Frontal cortex (tissue), 4 donors: ENCODE data around the gene ANKRD52. TPM values are rescaled to one million over a fixed set of nuclear protein-coding genes. Genes with fewer than 3 reads are reported as not detected.
"Not testable (repeated sequence)": the region's sequence is repeated elsewhere in the genome, so short reads cannot be mapped to it uniquely, and the experiment has no call there.

Experiments used
- DNase-seq, 2 donors: peaks; one replicate each; pipeline ENCODE4 v3.0.0; 2012; ENCODE audit warnings: low spot score in 2 of 2
- FAIRE-seq: peaks from 2 replicates; lab custom pipeline; 2012; peaks lifted over from hg19 to GRCh38; lab: Jason Lieb, UNC
- total RNA-seq: library from RNA; depleted of rRNA; stranded (reverse); fragments of >200 nt; gene quantifications from one replicate; pipeline ENCODE4 v1.2.3, GENCODE V29; 2014
- donor health status: control.
- donor health status: control.
- donor health status: control.

The ANKRD52 gene
- total RNA-seq, 1 donor from 2014 or later: 10.2 TPM

DNA sequence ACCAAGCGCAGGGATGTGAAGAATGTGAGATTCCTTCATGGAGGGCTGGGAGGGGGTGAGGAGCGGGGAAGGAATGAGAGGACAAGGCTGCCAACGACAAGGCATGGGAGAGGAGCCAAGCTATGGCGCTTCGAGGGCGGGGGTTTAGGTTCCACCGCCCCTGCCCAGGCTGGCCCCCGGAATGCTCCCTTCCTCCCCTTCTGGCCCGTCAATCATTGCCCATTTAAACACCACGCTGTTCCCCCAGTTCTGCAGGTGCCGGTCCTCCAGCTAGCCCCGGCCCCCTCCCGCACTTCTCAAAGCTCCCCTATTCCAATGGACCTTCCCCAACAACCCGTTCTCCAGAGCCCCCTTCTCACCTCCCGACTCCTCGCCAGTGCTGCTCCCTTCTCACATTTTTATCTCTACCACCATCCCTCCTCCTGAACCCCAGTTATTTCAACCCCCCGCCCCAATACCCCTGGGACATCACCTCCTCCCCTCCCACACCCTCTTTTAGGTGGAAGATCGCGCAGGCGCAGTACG is 36.9 kb downstream of the ANKRD52 start:
- FAIRE-seq (no peak), DNase-seq (peak; percentile 39 to 71)

- DNase-seq (no peak), FAIRE-seq (no peak)
These were observed 37.5 kb downstream of the ANKRD52 start for GRCh38 chr12:56220611-56221231.

- FAIRE-seq (no peak), DNase-seq (no peak)
These were observed 38.3 kb downstream of the ANKRD52 start for GRCh38 chr12:56219840-56220239.

DNA sequence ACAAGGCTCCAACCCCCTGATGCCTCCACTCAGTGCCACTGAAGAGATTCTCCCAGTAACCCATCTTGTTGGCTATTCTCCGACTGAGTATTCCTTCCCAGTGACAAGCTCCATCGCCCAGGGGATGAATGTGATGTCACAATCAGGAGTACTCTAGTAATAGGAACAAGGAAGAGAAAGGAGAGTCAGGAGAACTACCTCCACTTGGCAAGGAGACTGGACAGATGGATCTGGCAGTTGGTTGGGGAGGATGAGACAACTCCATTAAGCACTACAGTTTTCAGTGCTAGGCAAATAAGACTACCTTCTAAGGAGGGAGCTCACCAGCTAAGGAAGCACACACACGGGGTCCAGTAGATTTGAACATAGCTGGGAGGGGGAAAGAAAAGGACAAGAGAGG is 41.7 kb downstream of the ANKRD52 start:
- FAIRE-seq (no peak), DNase-seq (no peak)

DNA sequence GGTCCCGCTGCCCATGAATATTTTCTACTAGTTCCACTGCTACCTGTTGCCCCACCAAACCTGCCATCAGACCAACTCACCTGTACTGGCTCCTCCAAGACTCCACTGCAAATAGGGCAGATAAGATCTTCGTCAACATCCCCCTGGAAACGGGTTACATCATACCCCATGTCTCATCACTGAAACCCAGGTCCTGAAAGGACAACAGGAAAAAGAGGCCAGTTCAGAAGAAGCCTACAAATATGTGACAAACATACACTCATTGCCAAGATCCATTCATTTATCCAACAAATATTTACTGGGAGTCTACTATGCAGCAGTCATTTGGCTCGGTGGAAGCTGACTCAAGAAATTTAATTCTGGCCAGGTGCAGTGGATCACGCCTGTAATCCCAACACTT is 44.3 kb downstream of the ANKRD52 start:
- FAIRE-seq (no peak), DNase-seq (no peak)

DNA sequence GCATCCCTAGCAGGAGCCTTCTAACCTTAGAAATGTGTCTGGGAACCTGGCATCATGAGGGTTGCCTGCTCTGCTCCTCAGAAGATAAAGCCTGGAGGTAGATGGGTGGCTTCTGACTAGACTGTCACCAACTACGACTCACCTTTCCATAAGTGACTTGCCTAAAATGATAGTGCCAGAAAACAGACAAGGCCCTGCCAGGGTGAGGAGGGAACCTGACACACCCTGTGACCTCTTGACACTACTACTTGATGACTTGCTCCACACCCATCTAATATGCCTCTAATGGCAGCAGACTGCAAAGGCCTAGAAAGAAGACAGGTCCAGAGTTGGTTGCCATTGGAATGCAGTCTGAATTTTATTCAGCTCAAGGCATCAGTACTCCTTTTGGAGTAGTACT is 45.8 kb downstream of the ANKRD52 start:
- FAIRE-seq (no peak), DNase-seq (no peak)

GRCh38 chr12:56208006-56208405 is 50.2 kb downstream of the ANKRD52 start:
- FAIRE-seq (no peak), DNase-seq (no peak)

GRCh38 chr12:56206452-56207166 is 51.6 kb downstream of the ANKRD52 start:
- FAIRE-seq (no peak), DNase-seq (peak in 1 of 2 donors; percentile 42)

DNA sequence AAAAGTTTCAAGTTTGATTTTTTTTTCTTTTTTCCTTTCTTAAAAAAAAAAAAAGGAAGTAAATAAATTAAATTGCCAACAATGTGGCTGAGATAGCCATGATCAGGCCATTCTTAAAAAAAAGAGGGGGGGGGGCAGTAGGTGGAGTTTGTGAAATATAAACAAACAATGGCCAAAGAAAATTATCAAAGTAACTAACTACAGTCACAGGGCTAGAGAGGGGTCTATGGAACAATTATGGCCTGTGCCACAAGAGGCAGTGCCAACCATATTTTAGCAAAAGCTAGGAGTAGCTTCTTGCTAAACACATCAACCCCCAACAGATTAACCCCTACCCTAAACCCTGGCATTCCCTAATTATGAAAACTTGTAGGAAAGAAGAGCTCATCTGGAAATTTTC is 52.7 kb downstream of the ANKRD52 start:
- DNase-seq (no peak), FAIRE-seq (no peak)

DNA sequence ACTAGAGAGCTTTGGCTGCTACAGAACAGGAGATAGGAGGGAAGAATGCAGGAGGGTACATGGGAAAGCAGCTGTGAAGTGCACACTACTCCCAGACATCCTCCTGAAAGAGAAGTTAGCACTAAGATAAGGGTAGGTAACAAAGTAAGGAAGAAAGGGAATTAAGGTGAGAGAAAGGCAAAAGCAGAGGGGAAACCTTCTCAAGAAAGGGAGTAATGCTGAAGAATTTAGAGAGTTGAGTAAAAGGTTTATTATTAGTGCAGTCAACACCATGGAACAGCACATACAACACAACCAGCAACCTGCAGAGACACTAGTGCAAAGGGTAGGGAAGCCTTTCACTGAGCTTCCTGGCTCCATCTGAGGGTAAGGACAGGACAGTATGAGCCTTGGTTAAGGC is 53.9 kb downstream of the ANKRD52 start:
- DNase-seq (no peak), FAIRE-seq (no peak)

- no peak for FAIRE-seq
These were observed 55.3 kb downstream of the ANKRD52 start for GRCh38 chr12:56202838-56203237.

DNA sequence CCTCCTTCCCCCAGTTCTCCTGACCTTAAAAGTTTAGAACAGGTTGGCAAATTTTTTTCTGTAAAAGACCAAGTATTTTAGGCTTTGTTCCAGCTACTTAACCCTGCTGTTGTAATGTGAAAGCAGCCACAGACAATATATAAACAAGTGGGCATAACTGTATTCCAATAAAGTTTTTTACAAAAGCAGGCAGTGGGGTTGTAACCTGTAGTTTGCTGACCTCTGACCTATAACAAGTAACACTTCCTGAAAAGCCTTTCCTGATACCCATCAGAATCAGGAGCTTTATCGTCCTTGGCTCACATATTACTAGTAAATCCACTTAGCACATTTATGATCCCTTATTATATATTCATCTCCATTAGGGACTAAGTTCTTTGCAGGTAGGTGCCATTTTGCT is 55.8 kb downstream of the ANKRD52 start:
- no peak for FAIRE-seq
- no peak for DNase-seq

More at GRCh38 chr12:56202838-56203237, 55.3 kb downstream of the ANKRD52 start:
- no peak for DNase-seq

DNA sequence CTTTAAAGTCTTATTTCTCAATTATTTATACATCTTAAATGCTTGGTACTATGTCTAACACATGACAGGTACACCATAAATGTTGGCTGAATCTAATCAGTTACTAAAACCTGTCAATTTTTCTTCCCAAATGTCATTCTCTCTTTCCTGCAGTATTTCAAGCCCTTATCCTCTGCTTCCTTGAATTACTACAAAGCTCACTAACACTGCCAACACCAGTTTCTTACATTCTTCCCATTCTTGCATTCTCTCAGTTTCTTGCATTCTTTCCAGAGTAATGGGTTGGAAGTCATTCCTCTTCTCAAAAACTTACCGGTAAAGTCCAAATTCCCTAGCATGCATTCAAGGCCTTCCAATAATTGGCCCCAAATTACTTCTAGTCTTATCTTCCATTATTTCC is 59.3 kb downstream of the ANKRD52 start:
- FAIRE-seq (no peak), DNase-seq (no peak)

- FAIRE-seq (no peak), DNase-seq (no peak)
These were observed 60.1 kb downstream of the ANKRD52 start for GRCh38 chr12:56197921-56198635.

- not testable (repeated sequence) for DNase-seq, FAIRE-seq
These were observed 61.2 kb downstream of the ANKRD52 start for GRCh38 chr12:56196818-56197550.

DNA sequence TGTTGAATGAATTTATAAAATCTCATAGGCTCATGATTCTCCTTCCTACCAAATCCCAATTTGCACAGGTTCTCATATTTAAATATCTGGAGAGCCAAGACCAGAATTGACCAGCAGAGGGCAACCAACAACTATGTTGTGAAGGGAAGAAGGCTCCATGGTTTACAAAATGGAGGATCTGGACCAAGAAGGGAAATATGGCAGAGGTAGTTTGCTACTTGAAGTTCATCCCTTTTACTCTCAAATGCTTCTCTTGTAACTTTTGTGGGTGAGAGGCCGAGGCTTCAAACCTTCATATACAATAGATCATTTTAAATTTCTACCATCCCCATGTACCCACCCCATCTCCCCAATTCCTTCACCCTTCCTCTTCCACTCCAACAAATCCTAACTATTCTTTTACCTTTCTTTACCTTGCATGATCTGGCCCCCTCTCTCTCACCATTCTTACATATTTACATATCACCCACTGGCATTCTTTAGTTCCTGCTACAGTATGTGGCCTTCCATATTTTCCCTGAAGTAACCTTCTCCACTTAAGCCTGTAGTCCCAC is 65.1 kb downstream of the ANKRD52 start:
- peak; percentile 3 for FAIRE-seq

DNA sequence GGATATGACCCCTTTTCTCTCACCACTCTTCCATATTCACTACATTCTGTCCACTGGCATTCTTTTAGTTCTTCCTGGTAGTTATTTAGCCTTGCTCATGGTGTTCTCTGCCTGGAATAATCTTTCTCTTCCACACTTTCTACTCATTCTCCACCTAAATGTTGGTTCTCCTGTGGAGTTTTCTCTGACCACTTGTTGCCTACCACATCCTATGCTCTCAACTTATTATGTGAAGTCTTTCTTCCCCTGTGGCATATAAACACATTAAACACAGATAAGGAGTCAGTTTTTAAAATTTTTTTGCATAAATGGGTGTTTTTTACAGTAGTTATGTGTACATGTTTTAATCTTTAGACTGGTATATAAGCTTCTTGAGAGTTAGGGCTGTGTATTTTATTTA is 65.6 kb downstream of the ANKRD52 start:
- no peak for FAIRE-seq
- no peak for DNase-seq

More for the DNA sequence above, 65.1 kb downstream of the ANKRD52 start:
- DNase-seq: peak; percentile 63 to 70

DNA sequence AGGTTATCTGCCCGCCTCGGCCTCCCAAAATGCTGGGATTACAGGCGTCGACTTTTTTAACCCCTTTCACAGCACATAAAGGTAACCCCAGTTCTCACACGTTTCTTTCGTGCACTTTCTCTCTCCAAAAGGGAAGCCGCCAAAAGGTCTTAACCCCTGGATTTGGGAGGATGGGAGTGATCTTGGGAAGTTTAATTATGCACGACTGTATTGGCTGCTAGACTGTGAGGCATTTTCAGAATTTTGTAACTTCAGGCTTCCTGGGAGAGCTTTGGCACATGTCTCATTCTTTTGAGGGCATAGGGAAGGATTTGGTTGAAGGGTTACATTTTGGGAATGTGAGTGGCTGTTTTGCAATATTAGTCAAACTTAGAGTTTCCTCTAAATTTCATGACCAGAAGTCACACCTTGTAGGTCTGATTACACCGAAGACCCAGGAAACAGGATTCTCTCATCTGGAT is 67.5 kb downstream of the ANKRD52 start:
- FAIRE-seq: no peak
- no peak for DNase-seq

- DNase-seq (peak; percentile 63 to 68), FAIRE-seq (no peak)
These were observed 68.1 kb downstream of the ANKRD52 start for GRCh38 chr12:56189918-56190694.
